Neuronal stem cell (in vitro differentiated cells): ENCODE measurements around the gene MRPS11.
"Not testable (repeated sequence)": the region's sequence is repeated elsewhere in the genome, so short reads cannot be mapped to it uniquely, and the experiment has no call there.

Experiments used
- DNase-seq: peaks from one replicate; pipeline ENCODE4 v3.0.0-alpha.2; 2013; ENCODE audit warnings: low spot score
- H2AFZ ChIP-seq: one replicate; pipeline ENCODE4 v1.6.1; 2013; ENCODE audit warnings: mild to moderate bottlenecking, low read length, inconsistent platforms
- H2AK5ac ChIP-seq: 2 replicates; pipeline ENCODE4 v1.6.1; 2013; ENCODE audit warnings: low read depth, mild to moderate bottlenecking, inconsistent platforms, low read length, moderate library complexity, mixed read lengths
- H2BK120ac ChIP-seq: 2 replicates; pipeline ENCODE4 v1.6.1; 2013; ENCODE audit warnings: low read depth, mild to moderate bottlenecking, inconsistent platforms, low read length, moderate library complexity, mixed read lengths
- H2BK12ac ChIP-seq: one replicate; pipeline ENCODE4 v1.6.1; 2013; ENCODE audit warnings: low read length, inconsistent platforms
- H2BK15ac ChIP-seq: 2 replicates; pipeline ENCODE4 v1.6.1; 2013; ENCODE audit warnings: mild to moderate bottlenecking, low read length, inconsistent platforms, mixed read lengths
- H2BK5ac ChIP-seq: one replicate; pipeline ENCODE4 v1.6.1; 2013; ENCODE audit warnings: inconsistent platforms, mild to moderate bottlenecking, low read length, moderate library complexity
- H3K14ac ChIP-seq: one replicate; pipeline ENCODE4 v1.6.1; 2013; ENCODE audit warnings: low read length, inconsistent platforms
- H3K18ac ChIP-seq: 2 replicates; pipeline ENCODE4 v1.6.1; 2013; ENCODE audit warnings: low read length, inconsistent platforms
- H3K23ac ChIP-seq: 2 replicates; pipeline ENCODE4 v1.6.1; 2013; ENCODE audit warnings: low read depth, mild to moderate bottlenecking, mixed read lengths, low read length, inconsistent platforms; ENCODE audit not compliant: poor library complexity
- H3K27ac ChIP-seq: replicated peaks from 3 replicates; pipeline ENCODE4 v1.5.1; 2013; ENCODE audit warnings: low read length, inconsistent platforms
- H3K27me3 ChIP-seq, 3 experiments: 2 replicates each; pipeline ENCODE4 v1.6.1; 2013; ENCODE audit warnings: low read length in 3 of 3, mild to moderate bottlenecking in 2 of 3, inconsistent platforms in 1 of 3, low read depth in 1 of 3, mixed read lengths in 1 of 3, moderate library complexity in 1 of 3; ENCODE audit not compliant: control insufficient read depth in 3 of 3, insufficient read depth in 3 of 3
- H3K36me3 ChIP-seq, 2 donors: replicated peaks in 1 of 2; 2 replicates each; pipeline ENCODE4 v1.6.1; 2013; ENCODE audit warnings: low read length in 2 of 2; ENCODE audit not compliant: control insufficient read depth in 2 of 2, insufficient read depth in 2 of 2
- H3K4ac ChIP-seq: 2 replicates; pipeline ENCODE4 v1.6.1; 2013; ENCODE audit warnings: inconsistent platforms, mild to moderate bottlenecking, low read length, moderate library complexity
- H3K4me1 ChIP-seq, 2 donors: 1 replicate in 1 of 2; 2 replicates in 1 of 2; pipeline ENCODE4 v1.6.1; 2013; ENCODE audit warnings: low read length in 2 of 2, low read depth in 1 of 2; ENCODE audit not compliant: control insufficient read depth in 2 of 2, insufficient read depth in 1 of 2
- H3K4me2 ChIP-seq: one replicate; pipeline ENCODE4 v1.6.1; 2013; ENCODE audit warnings: mild to moderate bottlenecking, low read length, inconsistent platforms; ENCODE audit not compliant: insufficient read depth, poor library complexity, severe bottlenecking
- H3K4me3 ChIP-seq, 2 donors: 2 replicates each; pipeline ENCODE4 v1.5.1; 2013; ENCODE audit warnings: low read length in 2 of 2, mild to moderate bottlenecking in 2 of 2, inconsistent platforms in 1 of 2, moderate library complexity in 1 of 2
- H3K79me1 ChIP-seq: one replicate; pipeline ENCODE4 v1.6.1; 2013; ENCODE audit warnings: low read depth, mild to moderate bottlenecking, inconsistent platforms, low read length, moderate library complexity
- H3K9ac ChIP-seq: one replicate; pipeline ENCODE4 v1.6.1; 2013; ENCODE audit warnings: mild to moderate bottlenecking, low read depth, low read length, inconsistent platforms; ENCODE audit not compliant: poor library complexity
- H3K9me3 ChIP-seq, 2 donors: replicated peaks in 1 of 2; 2 replicates each; pipeline versions ENCODE3 to v1.6.1; 2013; ENCODE audit warnings: low read length in 2 of 2, mild to moderate bottlenecking in 2 of 2, inconsistent platforms in 1 of 2, low read depth in 1 of 2, mixed read lengths in 1 of 2, moderate library complexity in 1 of 2; ENCODE audit not compliant: control insufficient read depth in 2 of 2, insufficient read depth in 1 of 2
- H4K8ac ChIP-seq: one replicate; pipeline ENCODE4 v1.6.1; 2013; ENCODE audit warnings: low read depth, mild to moderate bottlenecking, inconsistent platforms, low read length, moderate library complexity
- H4K91ac ChIP-seq: one replicate; pipeline ENCODE4 v1.6.1; 2013; ENCODE audit warnings: low read length, low read depth, mild to moderate bottlenecking, inconsistent platforms; ENCODE audit not compliant: poor library complexity
- WGBS, 2 donors: extraction: QIAGEN DNeasy Blood & Tissue Kit; methylation state at CpG; one replicate each; pipeline ENCODE4 v1.1.7; 2013; ENCODE audit warnings: missing lambda C conversion rate in 2 of 2, mixed read lengths in 1 of 2; ENCODE audit not compliant: insufficient read length in 2 of 2, insufficient replicate concordance in 1 of 2; ENCODE audit errors: extremely low coverage in 2 of 2; 5-methylcytosine and 5-hydroxymethylcytosine counted together

Gene MRPS11

GRCh38 chr15:88433046-88433685, 34.3 kb upstream of the MRPS11 start:
- WGBS, 2 donors: no CpG with 5 or more reads among the region's 7 CpGs
- H4K91ac ChIP-seq: no peak overlapping the region
- no peak overlapping the region for H3K18ac ChIP-seq
- no peak overlapping the region for H2BK12ac ChIP-seq
- H3K4ac ChIP-seq: no peak overlapping the region
- no peak overlapping the region for H3K27ac ChIP-seq
- peaks cover 0 to 10% of the 10 kb centered on the region in 2 donors for H3K4me1 ChIP-seq
- DNase-seq: no peak
- no peak overlapping the region for H2BK5ac ChIP-seq
- no peaks in the 10 kb centered on the region for H3K9me3 ChIP-seq
- no peak overlapping the region for H2BK120ac ChIP-seq
- H3K9ac ChIP-seq: no peak overlapping the region
- H2AFZ ChIP-seq: no peak overlapping the region
- H3K36me3 ChIP-seq: no peaks in the 10 kb centered on the region
- no peak overlapping the region for H4K8ac ChIP-seq
- peaks cover 0 to 17% (median 0%) of the 10 kb centered on the region in 3 experiments for H3K27me3 ChIP-seq
- no peak overlapping the region for H3K4me2 ChIP-seq
- H2BK15ac ChIP-seq: no peak overlapping the region
- no peak overlapping the region for H3K4me3 ChIP-seq
- H3K23ac ChIP-seq: no peak overlapping the region
- no peak overlapping the region for H2AK5ac ChIP-seq
- H3K14ac ChIP-seq: no peak overlapping the region
- H3K79me1 ChIP-seq: no peaks in the 10 kb centered on the region

- not testable (repeated sequence) for H3K27ac ChIP-seq, H4K8ac ChIP-seq, H3K4me2 ChIP-seq, H3K4me3 ChIP-seq, H2AK5ac ChIP-seq, H3K4me1 ChIP-seq, H3K23ac ChIP-seq, H4K91ac ChIP-seq, H3K4ac ChIP-seq, H2BK12ac ChIP-seq, H3K79me1 ChIP-seq, H2BK120ac ChIP-seq, H3K9me3 ChIP-seq, H3K36me3 ChIP-seq, H3K27me3 ChIP-seq, H2AFZ ChIP-seq, H3K9ac ChIP-seq, H2BK5ac ChIP-seq, H2BK15ac ChIP-seq, DNase-seq, H3K14ac ChIP-seq, H3K18ac ChIP-seq
- no CpG with 5 or more reads among the region's 5 CpGs for WGBS, 2 donors
These were observed 33.4 kb upstream of the MRPS11 start for GRCh38 chr15:88434106-88434505.

- Histone ChIP-seq H3K4ac (no peak overlapping the region), H3K36me3 (no peaks in the 10 kb centered on the region), H2BK15ac (no peak overlapping the region), H2AK5ac (no peak overlapping the region), H3K4me1 (peaks cover 0 to 4% of the 10 kb centered on the region in 2 donors), H3K14ac (no peak overlapping the region), H4K8ac (no peak overlapping the region), H3K27ac (no peak overlapping the region), H3K9ac (no peak overlapping the region), H2AFZ (no peak overlapping the region), H3K79me1 (no peaks in the 10 kb centered on the region), H3K4me2 (no peak overlapping the region), H3K18ac (no peak overlapping the region), H3K27me3 (no peaks in the 10 kb centered on the region), H3K23ac (no peak overlapping the region), H3K4me3 (no peak overlapping the region), H4K91ac (no peak overlapping the region), H2BK5ac (no peak overlapping the region), H2BK120ac (no peak overlapping the region), H2BK12ac (no peak overlapping the region), H3K9me3 (no peaks in the 10 kb centered on the region)
- no peak for DNase-seq
- WGBS, 2 donors: no CpG with 5 or more reads among the region's 5 CpGs
These were observed 29.3 kb upstream of the MRPS11 start for GRCh38 chr15:88438181-88438580.

- H3K4me1 ChIP-seq: peaks cover 0 to 2% of the 10 kb centered on the region in 2 donors
- DNase-seq: no peak
- no peak overlapping the region for H2AK5ac ChIP-seq
- H3K4me2 ChIP-seq: no peak overlapping the region
- no peak overlapping the region for H3K23ac ChIP-seq
- H3K4ac ChIP-seq: no peak overlapping the region
- H3K9ac ChIP-seq: no peak overlapping the region
- H3K27me3 ChIP-seq: no peaks in the 10 kb centered on the region
- H3K27ac ChIP-seq: no peak overlapping the region
- H2BK5ac ChIP-seq: no peak overlapping the region
- WGBS, 2 donors: no CpG with 5 or more reads among the region's 1 CpG
- no peak overlapping the region for H2BK120ac ChIP-seq
- H2BK12ac ChIP-seq: no peak overlapping the region
- H4K91ac ChIP-seq: no peak overlapping the region
- H3K79me1 ChIP-seq: no peaks in the 10 kb centered on the region
- H3K14ac ChIP-seq: no peak overlapping the region
- H2AFZ ChIP-seq: no peak overlapping the region
- no peak overlapping the region for H4K8ac ChIP-seq
- H3K36me3 ChIP-seq: no peaks in the 10 kb centered on the region
- H3K9me3 ChIP-seq: peaks cover 0 to 3% of the 10 kb centered on the region in 2 donors
- no peak overlapping the region for H3K18ac ChIP-seq
- H2BK15ac ChIP-seq: no peak overlapping the region
- H3K4me3 ChIP-seq: no peak overlapping the region
These were observed 27.5 kb upstream of the MRPS11 start for GRCh38 chr15:88440021-88440420.
